ENCODE measurements around the gene SORBS1. TPM values are rescaled to one million over a fixed set of nuclear protein-coding genes. Genes with fewer than 3 reads are reported as not detected.

The SORBS1 gene
- total RNA-seq, 2 donors from 2014 or later = 16.7 to 17.9 TPM

DNA sequence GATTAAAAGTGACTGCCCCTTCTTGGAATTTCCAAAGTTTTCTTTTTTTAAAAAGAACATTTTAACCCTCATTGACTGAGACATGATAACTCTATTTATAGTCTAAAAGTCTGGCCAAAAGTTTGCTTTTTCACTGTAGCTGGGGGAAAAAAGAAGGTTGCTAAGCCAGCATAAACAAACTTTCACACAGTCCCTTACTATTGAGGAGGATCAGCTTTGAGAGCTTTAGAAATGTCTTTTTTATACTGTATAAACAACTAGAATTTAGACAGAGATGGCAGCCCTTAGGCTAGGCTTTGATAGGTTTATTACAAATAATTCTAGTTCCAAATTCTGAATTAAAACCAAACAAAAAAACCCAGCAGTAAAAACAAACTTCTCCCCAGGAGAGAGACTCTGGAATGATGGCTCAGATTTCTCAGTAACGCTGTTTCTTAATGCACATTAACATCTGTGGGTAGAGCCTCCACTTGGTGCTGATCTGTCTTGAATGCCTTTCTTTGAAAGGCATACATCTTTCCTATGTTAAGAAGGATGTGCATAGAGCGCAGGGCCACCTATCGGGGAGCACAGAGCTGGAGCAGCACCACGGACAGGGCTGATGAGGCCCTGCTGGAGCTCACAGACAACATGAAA, 169.5 kb downstream of the SORBS1 start:
- Histone ChIP-seq H3K27ac (ENCODE audit: low read depth, low read length) (no peak overlapping the region), H3K4me1 (ENCODE audit: control insufficient read depth, insufficient read depth, low read length) (peaks cover 5% of the 10 kb centered on the region), H3K36me3 (ENCODE audit: control insufficient read depth, insufficient read depth, low read length) (no peaks in the 10 kb centered on the region), H3K9ac (ENCODE audit: extremely low read depth, low read length, poor library complexity, severe bottlenecking) (no peak overlapping the region), H3K27me3 (ENCODE audit: control insufficient read depth, insufficient read depth, low read length, poor library complexity, severe bottlenecking) (no peaks in the 10 kb centered on the region), H3K4me3 (ENCODE audit: low read length) (no peak overlapping the region), H3K9me3 (ENCODE audit: control insufficient read depth, low read length) (no peaks in the 10 kb centered on the region)
- Mint-ChIP-seq H3K27me3 (ENCODE audit: insufficient read depth) (no peaks in the 10 kb centered on the region), H3K4me1 (peaks cover 19% of the 10 kb centered on the region), H3K36me3 (ENCODE audit: low read depth) (peaks cover 6% of the 10 kb centered on the region), H3K27ac (no peak overlapping the region), H3K4me3 (no peak overlapping the region), H3K9me3 (no peaks in the 10 kb centered on the region)
- peak; percentile 86 for DNase-seq
- 29 to 43% methylated on average over 1 to 4 of the region's 4 CpGs for WGBS, 2 experiments (ENCODE audit: insufficient coverage in 1 of 2, insufficient read length in 1 of 2)
- peak; percentile 49 for TF ChIP-seq CTCF (conservative IDR thresholded peaks at IDR 0.05)

DNA sequence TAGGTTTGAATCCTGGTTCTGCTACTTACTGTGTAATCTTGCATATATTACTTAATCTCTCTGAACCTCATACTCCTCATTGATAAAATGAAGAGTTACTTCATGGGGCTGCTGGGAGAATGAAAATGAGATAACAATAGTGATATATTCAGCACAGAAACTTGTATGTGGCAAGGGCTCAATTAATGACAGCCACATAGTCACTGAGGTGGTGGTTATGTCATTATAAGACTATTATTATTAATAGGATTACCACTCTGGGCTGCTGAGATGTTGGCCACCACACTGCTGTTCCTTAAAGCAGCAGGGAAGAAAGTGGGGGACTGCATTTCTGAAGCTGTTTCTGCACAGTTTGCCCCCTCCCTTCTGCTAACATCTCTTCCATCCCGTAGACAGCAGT, 170.0 kb downstream of the SORBS1 start:
- no peak overlapping the region for H3K4me3 Mint-ChIP-seq
- no peaks in the 10 kb centered on the region for H3K27me3 Mint-ChIP-seq (ENCODE audit: insufficient read depth)
- no peak overlapping the region for H3K27ac Mint-ChIP-seq
- no peaks in the 10 kb centered on the region for H3K27me3 ChIP-seq (ENCODE audit: control insufficient read depth, insufficient read depth, low read length, poor library complexity, severe bottlenecking)
- DNase-seq = no peak
- WGBS, 2 experiments (ENCODE audit: insufficient coverage in 1 of 2, insufficient read length in 1 of 2) = 100% methylated on average over 1 of the region's 1 CpG; no CpG with 5 or more reads in 1 of the 2 experiments
- H3K36me3 ChIP-seq (ENCODE audit: control insufficient read depth, insufficient read depth, low read length) = no peaks in the 10 kb centered on the region
- no peak overlapping the region for H3K9ac ChIP-seq (ENCODE audit: extremely low read depth, low read length, poor library complexity, severe bottlenecking)
- no peak for TF ChIP-seq CTCF (conservative IDR thresholded peaks at IDR 0.05)
- no peak overlapping the region for H3K4me3 ChIP-seq (ENCODE audit: low read length)
- H3K4me1 Mint-ChIP-seq = peaks cover 19% of the 10 kb centered on the region
- peaks cover 7% of the 10 kb centered on the region for H3K36me3 Mint-ChIP-seq (ENCODE audit: low read depth)
- no peaks in the 10 kb centered on the region for H3K9me3 ChIP-seq (ENCODE audit: control insufficient read depth, low read length)
- peaks cover 5% of the 10 kb centered on the region for H3K4me1 ChIP-seq (ENCODE audit: control insufficient read depth, insufficient read depth, low read length)
- H3K27ac ChIP-seq (ENCODE audit: low read depth, low read length) = no peak overlapping the region
- no peaks in the 10 kb centered on the region for H3K9me3 Mint-ChIP-seq

DNA sequence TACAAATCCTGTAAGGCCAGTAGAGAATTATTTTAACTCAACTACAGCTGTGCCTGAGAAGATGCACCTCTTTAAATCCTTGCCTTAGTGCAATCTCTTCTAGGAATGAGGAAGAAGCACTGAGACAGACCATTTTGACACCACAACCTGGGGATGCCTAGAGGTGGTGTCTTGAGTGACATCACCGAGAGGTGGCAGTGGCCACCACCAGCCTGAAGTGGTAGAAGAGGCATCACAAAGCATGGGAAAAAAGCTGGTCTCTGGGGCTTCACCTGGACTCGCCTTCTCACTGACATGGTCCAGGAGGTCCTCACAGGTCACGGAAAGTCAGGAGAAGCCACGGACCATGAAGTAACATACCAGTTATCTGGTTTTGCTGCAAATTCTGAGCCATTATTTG, 171.2 kb downstream of the SORBS1 start:
- no peak overlapping the region for H3K4me3 Mint-ChIP-seq
- H3K4me3 ChIP-seq (ENCODE audit: low read length) = no peak overlapping the region
- H3K9me3 ChIP-seq (ENCODE audit: control insufficient read depth, low read length) = no peaks in the 10 kb centered on the region
- TF ChIP-seq CTCF (conservative IDR thresholded peaks at IDR 0.05) = peak; percentile 42
- H3K27ac ChIP-seq (ENCODE audit: low read depth, low read length) = no peak overlapping the region
- H3K4me1 ChIP-seq (ENCODE audit: control insufficient read depth, insufficient read depth, low read length) = peaks cover 5% of the 10 kb centered on the region
- no peaks in the 10 kb centered on the region for H3K27me3 Mint-ChIP-seq (ENCODE audit: insufficient read depth)
- H3K9me3 Mint-ChIP-seq = no peaks in the 10 kb centered on the region
- H3K27me3 ChIP-seq (ENCODE audit: control insufficient read depth, insufficient read depth, low read length, poor library complexity, severe bottlenecking) = no peaks in the 10 kb centered on the region
- no peak for DNase-seq
- WGBS, 2 experiments (ENCODE audit: insufficient coverage in 1 of 2, insufficient read length in 1 of 2) = 87 to 93% methylated on average over 3 to 4 of the region's 4 CpGs
- H3K9ac ChIP-seq (ENCODE audit: extremely low read depth, low read length, poor library complexity, severe bottlenecking) = no peak overlapping the region
- no peak overlapping the region for H3K27ac Mint-ChIP-seq
- H3K36me3 ChIP-seq (ENCODE audit: control insufficient read depth, insufficient read depth, low read length) = no peaks in the 10 kb centered on the region
- peaks cover 3% of the 10 kb centered on the region for H3K36me3 Mint-ChIP-seq (ENCODE audit: low read depth)
- H3K4me1 Mint-ChIP-seq = peaks cover 19% of the 10 kb centered on the region

Measured in endodermal cell (in vitro differentiated cells).